HG02610 (cell line): ENCODE measurements around the gene SIRT6.
"Not testable (repeated sequence)": the region's sequence is repeated elsewhere in the genome, so short reads cannot be mapped to it uniquely, and the experiment has no call there.

ENCODE experiments used
- ATAC-seq: cut with Tn5 transposase; IDR thresholded peaks from one replicate; pipeline ENCODE4 v1.9.1; 2021; ENCODE audit warnings: mild to moderate bottlenecking, moderate library complexity; ENCODE audit not compliant: unreplicated experiment

SIRT6 gene

DNA sequence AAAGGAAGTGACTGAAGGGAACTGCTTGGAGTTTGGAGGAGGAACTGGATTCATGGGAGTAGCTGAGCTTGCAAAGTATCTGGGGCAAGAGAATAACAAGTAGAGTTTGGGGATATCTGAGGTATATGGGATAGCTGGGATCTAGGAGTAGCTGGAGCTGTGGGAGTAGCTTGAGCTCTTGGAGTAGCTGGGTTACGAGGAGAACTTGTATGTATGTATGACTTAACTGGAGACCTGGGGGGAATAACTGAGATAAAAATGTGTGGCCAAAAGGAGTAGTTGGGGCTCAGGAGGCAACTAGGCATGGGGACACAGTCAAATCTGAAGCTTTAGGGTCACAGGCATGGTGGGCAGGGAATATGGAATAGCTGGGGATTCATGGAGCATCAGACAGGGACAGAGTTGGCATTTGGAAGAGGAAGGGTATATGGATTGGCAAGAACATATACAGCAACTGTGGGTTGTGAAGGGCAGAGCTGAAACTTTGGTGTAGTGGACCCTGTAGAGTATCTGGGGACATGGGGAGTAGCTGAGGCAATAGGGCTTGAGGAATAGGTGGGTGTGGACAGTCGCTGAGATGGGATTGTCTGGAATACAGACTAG lies 18.7 kb upstream of the SIRT6 start:
- no peak for ATAC-seq

DNA sequence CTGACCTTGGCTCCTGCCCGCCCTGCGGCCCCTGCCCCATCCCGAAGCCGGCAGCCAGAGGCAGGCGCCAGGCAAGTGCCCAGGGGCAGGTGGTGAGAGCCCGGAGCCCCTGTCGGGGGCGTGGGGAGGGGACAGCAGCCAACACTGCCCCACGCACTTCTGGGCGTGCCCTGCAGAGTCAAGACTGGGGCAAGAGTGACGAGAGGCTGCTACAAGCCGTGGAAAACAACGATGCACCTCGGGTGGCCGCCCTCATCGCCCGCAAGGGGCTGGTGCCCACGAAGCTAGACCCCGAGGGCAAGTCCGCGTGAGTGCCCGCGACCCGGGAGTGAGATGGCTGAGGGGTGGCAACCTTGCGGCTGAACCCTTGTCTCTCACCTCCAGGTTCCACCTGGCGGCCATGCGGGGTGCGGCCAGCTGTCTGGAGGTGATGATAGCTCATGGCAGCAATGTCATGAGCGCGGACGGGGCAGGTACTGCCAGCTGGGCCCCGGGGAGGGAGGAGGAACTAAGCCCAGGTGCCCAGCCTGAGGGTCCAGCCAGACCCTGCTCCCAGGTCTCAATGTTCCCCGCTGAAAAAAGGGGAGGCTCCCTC lies 17.4 kb upstream of the SIRT6 start:
- no peak for ATAC-seq

DNA sequence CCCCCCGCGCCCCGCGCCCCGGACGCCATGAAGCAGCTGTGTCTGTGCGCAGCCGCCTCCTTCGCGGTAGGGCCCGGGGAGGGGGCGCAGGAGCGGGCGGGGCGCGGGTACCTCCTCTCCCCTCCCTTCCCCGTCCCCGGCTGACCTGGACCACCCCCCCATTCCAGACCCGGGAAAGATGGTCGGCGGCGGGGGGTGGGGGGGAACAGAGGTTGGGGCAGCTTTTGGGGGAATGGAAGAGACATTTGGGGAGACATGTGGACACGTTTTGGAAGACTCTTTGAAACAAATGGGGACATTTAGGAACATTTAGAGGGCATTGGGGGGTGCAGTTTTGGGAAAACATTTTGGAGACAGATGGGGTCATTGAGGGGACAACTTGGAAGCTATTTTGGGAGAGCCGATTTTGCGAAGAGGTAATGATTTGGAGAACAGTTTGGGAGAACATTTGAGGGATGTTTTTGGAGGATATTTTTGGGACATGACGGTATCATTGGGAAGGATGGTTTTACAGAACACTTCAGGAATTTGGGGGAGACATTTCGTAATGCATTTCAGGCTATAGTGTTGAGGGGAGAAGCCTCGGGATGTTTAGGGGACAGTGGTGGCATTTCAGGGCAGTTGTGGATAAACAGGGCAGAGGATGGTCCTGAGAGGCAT lies 16.2 kb upstream of the SIRT6 start:
- ATAC-seq = no peak

DNA sequence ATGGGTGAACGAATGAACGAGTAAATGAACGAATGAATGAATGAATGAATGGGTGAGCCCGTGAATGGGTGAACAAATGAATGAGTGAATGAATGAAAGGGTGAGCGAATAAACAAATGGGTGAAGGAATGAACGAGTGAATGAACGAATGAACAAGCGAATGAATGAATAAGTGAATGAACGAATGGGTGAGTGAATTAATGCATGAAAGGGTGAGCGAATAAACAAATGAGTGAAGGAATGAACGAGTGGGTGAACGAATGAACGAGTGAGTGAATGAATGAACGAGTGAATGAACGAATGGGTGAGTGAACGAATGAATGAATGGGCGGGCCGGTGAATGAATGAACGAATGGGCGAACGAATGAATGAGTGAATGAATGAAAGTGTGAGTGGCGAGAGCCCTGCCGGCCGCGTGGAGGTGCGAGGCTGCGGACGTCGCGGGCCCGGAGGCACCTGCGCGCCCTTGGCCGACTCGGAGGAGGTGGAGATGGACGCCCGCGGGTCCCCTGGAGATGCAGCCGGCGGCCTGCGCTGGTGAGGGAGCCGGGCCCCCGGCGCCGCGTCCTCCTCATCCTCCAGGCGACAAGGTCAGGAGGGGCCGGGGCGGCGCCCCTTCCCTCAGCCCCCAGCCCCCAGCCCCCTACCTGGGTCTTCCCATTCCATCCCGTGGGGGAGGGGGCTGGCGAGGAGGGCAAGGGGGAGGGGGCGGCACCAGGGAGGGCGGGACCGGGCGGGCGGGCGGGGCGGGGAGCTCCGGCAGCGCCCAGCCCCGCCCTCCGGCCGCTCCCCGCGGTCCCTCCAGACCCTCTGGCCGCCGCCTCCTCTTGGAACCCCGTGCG lies 15.5 kb upstream of the SIRT6 start:
- no peak for ATAC-seq

DNA sequence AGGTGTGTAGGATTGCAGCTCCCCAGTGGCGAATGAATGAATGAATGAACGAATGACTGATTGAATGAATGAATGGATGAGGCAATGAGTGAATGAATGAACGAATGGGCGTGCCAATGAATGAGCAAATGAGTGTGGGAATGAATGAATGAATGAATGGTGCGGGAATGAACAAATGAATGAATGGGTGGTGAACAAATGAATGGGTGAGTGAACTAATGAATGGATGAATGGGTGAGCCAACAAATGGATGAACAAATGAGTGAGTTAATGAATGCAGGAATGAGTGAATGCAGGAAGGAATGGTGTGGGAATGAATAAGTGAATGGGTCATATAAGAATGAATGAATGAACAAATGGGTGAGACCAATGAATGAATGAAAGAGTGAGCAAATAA lies 14.9 kb upstream of the SIRT6 start:
- ATAC-seq = no peak

DNA sequence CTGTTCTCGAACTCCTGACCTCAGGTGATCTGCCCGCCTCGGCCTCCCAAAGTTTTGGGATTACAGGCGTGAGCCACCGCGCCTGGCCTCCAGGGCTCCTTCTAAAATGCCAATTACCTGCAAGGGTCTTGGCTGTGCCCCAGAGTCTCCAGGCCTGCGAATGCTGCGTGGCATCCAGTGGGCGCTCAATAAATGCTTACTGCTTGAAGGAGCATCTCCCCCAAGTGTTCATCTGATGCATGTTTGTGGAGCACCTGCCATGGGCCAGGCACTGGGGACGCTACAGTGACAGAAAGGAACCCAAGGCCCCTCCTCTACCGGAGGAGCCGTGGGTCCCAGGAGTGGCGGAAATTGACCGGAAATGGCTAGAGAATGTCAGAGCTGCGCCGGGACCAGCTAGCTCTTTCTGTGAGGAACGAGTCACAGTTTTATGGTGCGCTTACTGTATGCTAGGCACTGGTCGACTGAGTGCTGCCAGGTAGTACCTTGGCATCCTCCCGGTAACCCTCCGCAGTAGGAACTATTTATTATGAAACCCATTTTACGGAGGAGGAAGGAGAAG lies 14.3 kb upstream of the SIRT6 start:
- no peak for ATAC-seq

DNA sequence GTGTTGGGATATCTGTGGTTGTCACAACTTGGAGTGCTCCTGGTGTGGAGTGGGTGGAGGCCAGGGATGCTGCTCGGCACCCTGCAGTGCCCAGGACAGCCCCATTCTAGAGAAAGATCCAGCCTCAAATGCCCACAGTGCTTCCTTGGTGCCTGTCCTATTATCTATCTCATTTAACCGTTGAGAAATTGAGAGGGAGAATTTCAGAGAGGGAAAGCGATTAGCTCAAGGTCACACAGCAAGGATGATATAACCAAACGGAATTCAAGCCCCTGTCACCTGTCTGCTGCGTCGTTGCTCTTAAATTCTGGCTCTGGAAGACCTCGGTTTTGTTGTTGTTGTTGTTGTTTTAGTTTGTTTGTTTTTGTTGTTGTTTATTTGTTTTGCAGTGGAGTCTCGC lies 13.6 kb upstream of the SIRT6 start:
- ATAC-seq = no peak

DNA sequence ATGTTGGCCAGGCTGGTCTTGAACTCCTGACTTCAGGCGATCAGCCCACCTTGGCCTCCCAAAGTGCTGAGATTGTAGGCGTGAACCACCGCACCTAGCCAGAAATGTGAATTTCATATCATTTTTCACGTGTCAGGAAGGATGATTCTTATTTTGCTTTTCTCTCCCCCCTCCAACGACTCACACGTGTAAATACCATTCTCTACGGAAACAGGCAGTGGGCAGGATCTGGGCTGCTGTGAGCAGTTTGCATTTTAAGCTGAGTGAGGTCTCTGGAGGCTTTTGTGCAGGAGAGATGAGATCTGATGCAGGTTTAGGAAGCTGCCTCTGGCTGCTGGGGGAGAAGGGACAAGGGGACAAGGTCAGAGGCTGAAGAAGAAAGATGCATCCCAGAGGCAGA lies 12.0 kb upstream of the SIRT6 start:
- ATAC-seq = no peak

DNA sequence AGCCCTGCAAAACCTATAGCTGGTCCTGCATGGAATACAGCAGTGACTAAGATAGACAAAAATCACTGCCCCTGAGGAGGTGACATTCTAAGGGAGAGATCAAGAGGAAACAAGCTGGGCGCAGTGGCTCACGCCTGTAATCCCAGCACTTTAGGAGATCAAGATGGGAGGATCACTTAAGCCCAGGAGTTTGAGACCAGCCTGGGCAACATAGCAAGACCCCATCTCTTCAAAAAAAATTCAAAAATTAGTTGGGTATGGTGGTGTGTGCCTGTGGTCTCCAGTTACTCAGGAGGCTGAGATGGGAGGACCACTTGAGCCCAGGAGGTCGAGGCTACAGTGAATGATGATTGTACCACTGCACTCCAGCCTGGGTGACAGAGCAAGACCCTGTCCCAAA lies 10.2 kb upstream of the SIRT6 start:
- ATAC-seq = not testable (repeated sequence)

DNA sequence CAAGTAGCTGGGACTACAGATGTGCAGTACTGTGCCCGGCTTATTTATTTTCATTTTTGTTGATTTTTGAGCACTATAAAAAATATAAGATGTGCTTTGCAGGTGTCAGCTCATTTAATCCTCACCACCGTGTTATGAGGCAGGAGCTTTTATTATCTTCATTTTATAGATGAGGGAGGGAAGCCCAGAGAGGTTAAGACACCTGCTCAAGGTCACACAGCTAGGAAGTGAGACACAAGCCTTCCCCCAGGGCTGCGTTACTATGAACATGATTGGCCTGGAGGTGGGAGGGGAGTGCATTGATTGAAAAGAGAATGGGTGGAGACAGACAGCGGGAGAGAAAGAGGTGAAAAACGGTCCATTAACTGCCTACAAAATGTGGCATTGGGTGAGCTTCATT lies 7.3 kb upstream of the SIRT6 start:
- no peak for ATAC-seq

DNA sequence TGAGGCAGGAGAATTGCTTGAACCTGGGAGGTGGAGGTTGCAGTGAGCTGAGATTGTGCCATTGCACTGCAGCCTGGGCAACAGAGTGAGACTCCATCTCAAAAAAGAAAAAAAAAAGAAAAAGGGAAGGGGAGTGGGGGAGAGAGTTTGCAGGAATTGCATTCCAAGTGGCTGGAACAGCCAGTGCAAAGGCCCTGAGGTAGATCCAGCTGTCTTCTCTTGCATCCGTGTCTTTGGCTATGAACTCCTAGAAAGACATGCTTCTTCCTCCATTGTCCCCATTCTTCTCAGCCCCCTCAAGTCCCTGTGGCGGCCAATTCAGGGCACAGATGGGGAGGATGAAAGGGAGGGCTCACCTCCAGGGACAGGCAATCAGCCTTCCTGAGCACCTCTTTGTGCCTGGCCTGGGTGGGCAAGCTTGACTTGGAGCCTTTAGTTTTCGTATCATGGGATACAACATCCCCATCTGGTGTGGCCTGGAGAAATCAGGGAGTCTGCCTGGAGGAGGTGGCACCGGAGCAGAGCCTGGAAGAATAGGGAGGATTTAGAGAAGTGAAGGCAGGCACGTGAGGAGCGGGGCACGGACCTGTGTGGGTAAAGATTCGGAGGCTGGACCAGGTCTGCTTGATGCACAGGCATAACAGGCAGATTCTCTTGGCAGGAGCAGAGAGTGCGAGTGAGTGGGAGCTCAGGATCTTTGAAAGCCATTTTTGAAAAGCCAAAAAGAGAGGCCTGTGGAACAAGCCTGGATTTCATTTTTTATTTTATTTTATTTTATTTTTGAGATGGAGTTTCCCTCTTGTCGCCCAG lies 5.2 kb upstream of the SIRT6 start:
- ATAC-seq = no peak

DNA sequence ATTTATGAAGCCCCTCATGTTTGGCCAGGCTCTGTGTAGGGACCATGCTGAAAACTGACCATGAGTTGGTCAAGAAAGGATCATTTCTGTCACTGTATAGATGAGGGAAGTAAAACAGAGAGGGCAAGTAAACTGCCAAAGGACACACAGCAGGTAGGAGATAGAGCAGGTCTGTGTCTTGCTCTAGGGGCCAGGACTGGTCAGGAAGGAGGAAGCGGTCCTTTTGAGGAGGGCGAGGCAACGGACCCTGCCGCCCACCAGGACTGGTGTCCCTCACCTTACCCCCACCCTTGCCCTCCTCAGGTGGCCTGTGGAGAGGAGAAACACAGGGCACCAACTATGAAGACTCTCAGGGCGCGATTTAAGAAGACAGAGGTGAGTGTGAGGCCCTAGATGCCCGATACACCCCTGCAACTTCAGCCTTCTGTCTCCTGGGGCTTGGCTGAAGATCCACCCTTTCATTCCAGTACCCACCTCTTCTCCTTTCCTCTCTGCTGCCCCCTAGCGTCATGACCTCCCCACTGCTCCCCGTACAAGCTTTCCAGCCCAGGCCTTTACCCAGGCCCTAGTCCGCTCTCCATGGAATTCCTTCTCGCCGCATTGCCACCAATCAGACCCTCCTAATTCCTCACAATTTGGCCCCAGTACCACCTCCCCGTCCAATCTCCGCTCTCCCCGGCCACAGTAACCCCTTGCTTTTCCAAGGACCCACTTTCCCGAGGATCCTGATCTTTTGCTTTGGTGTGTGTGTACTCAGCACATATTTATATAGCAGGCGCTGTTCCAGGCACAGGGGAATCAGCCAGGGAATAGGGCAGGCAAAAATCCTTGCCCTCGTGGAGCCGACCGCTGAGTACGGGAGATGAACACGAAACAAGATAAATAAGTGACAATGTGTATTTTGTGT lies 4.0 kb upstream of the SIRT6 start:
- no peak for ATAC-seq

DNA sequence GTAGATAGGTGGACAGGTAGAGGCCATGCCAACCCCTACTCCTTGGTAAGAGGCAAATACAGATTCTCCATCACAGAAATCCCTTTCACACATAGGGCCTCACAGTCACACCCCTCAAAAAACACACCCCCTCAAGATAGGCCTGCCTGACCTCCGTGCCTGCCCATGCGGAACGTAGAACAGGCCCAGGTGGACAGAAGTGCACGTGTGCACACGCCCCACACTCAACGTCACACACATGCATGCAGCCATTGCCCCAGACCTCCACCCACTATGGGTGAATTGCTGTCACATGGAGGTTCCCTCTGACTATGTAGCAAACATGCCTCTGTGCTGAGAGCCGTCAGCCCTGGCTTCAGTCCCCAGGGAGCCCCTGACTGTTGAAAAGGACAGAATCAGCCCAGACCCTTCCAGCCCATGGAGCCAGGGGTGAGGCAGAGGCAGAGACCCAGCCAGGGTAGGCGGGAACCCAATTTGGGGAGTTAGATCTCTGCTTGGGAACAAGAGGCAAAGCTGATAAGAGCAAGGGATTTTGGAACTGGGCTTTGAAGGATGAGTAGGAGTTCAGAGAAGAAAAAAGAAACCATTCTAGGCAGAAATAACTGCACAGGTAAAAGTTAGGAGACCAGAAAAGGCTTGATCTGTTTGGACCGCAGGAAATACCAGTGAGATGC lies 3.2 kb upstream of the SIRT6 start:
- ATAC-seq = no peak

DNA sequence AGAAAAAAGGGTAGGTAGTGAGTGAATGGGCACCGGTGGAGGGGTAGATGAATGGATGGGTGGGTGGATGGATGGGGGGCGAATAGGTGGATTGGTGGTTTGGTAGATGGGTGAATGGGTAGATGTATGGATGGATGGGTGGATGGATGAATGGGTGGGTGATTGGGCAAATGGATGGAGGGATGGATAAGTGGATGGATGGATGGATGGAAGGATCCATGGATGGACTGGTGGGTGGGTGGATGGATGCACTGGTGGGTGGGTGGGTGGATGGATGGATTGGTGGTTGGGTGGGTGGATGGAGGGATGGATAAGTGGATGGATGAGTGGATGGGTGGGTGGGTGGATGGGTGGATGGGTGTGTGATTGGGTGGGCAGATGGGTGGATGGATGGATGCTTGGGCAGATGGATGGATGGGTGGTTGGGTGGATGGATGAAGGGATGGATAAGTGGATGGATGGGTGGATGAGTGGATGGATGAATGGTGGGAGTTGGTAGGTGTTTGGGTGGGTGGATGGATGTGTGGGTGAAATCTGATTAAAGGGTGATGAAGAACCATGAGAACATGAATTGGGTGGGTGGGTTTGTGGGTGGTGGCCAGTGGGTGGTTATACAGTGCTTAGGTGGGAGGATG lies 2.5 kb upstream of the SIRT6 start:
- ATAC-seq = no peak

DNA sequence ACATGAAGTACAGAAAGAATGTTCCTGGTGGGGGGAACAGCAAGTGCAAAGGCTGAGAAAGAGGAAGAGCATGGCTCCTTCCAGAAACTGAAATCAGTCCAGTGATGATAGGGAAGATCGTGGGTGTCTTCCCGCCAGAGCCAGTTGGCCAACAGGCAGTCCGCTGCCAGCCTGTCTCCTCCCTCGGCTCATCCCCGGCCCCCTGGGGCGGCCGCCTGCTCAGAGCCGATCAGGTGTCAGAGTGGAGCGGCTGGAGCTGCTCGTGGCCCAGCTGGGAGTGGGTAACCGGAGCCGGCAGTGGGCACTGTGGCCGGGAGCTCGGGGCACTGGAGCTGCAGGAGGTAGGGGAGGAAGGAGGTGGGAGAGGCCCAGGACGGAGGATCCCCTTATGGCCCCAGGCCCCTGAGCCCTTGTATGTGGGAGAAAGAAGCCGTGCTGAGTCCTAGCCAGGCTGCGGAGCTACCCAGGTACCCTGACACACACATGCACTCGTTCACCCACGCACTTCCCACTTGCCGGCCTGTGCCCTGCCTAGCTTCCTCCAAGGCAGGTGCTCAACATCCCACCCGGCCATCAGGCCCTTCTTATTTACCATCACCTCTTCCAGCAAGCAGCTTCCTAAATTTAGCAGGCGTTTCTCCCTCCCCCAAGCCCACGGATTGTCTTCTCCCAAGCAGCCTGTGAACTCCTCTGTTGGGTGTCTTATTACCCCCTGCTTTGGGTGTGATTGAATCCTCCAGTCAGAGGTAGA lies 1.8 kb upstream of the SIRT6 start:
- no peak for ATAC-seq

DNA sequence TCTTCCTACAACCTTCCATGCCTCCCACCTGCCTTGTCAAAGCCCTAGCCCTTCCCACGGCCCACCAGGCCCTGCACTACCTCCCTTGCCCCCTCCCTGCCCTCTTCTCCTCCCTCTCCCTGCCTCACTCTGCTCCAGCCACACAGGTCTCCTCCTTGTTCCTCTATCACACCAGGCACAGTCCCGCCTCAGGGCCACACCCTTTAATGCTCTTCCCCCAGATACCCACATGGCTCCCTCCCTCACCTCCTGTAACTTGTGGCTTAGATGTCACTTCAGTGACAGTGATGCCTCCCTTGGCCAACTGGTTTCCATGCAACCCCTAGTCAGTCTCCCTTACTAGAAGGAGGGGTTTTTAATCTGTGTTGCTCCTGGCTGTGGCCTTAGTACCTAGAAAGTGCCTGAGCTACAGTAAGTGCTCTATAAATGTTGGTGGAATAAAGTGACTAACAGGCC lies 1.3 kb downstream of the SIRT6 start:
- no peak for ATAC-seq

DNA sequence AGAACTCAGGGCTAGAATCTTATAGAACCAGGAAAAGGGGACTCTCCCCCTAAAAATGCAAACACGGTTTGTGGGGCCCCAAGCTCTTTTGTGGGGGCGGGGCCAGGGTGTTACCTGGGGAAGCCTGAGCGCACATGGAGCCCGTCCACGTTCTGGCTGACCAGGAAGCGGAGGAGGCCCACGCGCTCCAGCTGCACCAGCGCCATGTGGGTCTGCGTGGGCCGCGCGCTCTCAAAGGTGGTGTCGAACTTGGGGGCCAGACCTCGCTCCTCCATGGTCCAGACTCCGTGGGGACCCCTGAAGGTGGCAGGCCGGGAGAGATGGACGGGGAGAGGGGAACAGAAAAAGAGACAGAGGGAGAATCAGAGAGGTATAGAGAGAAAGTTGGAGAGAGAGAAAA lies 3.4 kb downstream of the SIRT6 start:
- no peak for ATAC-seq

DNA sequence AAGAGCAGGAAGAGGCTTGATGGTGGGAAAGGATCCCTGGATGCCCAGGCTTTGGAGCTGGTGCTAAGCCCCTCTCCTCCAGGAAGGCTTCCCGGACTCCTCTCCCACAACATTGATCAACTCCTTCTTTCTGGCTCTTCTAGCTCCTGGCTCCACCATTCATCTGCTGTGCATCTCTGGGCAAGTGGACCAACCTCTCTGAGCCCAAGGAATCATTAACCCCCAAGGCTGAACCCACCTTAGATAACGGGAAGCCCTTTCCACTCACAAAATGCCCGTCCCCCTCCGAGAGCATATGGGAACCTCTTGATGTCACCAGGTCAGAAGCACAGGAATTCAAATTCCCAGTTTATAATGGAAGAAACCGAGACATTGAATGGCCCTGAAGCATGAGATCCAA lies 5.2 kb downstream of the SIRT6 start:
- no peak for ATAC-seq
